ENCODE data around the gene XPC.

GRCh38 chr3:14186854-14187458, 8.6 kb upstream of the XPC start:
- TF ChIP-seq, protein P1, sequence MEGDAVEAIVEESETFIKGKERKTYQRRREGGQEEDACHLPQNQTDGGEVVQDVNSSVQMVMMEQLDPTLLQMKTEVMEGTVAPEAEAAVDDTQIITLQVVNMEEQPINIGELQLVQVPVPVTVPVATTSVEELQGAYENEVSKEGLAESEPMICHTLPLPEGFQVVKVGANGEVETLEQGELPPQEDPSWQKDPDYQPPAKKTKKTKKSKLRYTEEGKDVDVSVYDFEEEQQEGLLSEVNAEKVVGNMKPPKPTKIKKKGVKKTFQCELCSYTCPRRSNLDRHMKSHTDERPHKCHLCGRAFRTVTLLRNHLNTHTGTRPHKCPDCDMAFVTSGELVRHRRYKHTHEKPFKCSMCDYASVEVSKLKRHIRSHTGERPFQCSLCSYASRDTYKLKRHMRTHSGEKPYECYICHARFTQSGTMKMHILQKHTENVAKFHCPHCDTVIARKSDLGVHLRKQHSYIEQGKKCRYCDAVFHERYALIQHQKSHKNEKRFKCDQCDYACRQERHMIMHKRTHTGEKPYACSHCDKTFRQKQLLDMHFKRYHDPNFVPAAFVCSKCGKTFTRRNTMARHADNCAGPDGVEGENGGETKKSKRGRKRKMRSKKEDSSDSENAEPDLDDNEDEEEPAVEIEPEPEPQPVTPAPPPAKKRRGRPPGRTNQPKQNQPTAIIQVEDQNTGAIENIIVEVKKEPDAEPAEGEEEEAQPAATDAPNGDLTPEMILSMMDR (IDR thresholded peaks at IDR 0.05; ENCODE audit: borderline replicate concordance, extremely low read depth, low read length, poor library complexity, severe bottlenecking): no peak
- TF ChIP-seq EZH2 (IDR thresholded peaks at IDR 0.05; ENCODE audit: borderline replicate concordance, low read depth, low read length, severe bottlenecking): no peak

Measured in DND-41 (cell line).